GM12875 (cell line): ENCODE results near the gene TSPOAP1.

Source experiments
- H3K4me3 ChIP-seq: one replicate; pipeline ENCODE4 v1.5.1; 2011; ENCODE audit warnings: low read depth, low read length, control low read depth
- TF ChIP-seq, protein P1 (sequence below): IDR thresholded peaks from 2 replicates; pipeline ENCODE4 v1.5.1; 2011; ENCODE audit warnings: low read depth, mild to moderate bottlenecking, control low read depth, inconsistent platforms, low read length, moderate library complexity, borderline replicate concordance; ENCODE audit not compliant: insufficient read depth

TSPOAP1 gene

GRCh38 chr17:58360296-58361063 lies 31.9 kb upstream of the TSPOAP1 start:
- TF ChIP-seq, protein P1, sequence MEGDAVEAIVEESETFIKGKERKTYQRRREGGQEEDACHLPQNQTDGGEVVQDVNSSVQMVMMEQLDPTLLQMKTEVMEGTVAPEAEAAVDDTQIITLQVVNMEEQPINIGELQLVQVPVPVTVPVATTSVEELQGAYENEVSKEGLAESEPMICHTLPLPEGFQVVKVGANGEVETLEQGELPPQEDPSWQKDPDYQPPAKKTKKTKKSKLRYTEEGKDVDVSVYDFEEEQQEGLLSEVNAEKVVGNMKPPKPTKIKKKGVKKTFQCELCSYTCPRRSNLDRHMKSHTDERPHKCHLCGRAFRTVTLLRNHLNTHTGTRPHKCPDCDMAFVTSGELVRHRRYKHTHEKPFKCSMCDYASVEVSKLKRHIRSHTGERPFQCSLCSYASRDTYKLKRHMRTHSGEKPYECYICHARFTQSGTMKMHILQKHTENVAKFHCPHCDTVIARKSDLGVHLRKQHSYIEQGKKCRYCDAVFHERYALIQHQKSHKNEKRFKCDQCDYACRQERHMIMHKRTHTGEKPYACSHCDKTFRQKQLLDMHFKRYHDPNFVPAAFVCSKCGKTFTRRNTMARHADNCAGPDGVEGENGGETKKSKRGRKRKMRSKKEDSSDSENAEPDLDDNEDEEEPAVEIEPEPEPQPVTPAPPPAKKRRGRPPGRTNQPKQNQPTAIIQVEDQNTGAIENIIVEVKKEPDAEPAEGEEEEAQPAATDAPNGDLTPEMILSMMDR: no peak
- H3K4me3 ChIP-seq: no peak overlapping the region

- H3K4me3 ChIP-seq: no peak overlapping the region
- TF ChIP-seq, protein P1: no peak
Measured at GRCh38 chr17:58358408-58359172, 30.0 kb upstream of the TSPOAP1 start.

DNA sequence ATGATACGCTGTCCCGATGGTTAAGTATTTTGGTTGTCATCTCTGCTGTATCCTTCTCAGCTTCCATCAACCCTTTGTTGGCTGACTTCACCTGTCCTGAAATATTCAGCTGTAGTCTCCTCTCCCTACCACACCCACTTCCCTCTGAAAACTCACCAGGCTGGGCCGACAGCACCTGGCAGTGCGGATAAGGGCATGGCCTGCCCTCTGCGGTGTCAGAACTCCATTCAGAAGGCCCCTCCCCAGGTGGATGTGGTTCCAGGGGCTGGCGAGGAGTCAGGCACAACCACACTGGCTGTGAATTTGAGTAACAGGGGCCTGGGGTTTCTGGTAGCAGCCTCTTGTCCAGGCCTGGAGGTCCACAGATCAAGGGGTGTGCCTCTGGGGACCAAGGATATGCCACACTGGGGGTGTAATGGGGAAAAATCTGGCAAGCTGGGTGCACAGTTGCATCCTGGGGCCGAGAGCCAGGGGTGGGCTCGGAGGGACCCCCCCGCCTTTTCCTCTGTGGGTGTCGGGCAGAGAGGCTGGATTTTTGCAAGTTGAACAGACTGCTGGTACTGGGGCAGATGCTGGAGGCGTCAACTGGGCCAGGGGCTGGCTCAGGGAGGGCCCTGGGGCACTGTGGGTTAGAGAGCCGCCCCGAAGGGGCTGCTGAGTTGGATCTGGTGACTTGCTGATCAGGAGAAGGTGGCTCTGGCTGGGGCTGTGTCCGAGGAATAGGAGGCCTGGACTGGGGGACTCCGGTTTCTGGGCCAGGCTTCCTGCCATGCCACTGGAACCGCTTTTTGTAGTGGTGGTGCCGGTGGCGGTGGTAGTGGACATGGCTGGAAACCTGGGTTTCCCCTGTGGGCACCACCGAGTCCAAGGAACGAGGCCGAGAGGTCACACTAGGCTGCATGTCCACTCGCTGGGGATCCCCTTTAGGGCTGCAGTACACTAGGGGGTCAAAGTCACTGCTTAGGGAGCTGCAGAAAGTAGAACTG lies 29.0 kb upstream of the TSPOAP1 start:
- TF ChIP-seq, protein P1: no peak
- H3K4me3 ChIP-seq: no peak overlapping the region

GRCh38 chr17:58356231-58356630 lies 27.6 kb upstream of the TSPOAP1 start:
- no peak overlapping the region for H3K4me3 ChIP-seq
- TF ChIP-seq, protein P1: no peak

DNA sequence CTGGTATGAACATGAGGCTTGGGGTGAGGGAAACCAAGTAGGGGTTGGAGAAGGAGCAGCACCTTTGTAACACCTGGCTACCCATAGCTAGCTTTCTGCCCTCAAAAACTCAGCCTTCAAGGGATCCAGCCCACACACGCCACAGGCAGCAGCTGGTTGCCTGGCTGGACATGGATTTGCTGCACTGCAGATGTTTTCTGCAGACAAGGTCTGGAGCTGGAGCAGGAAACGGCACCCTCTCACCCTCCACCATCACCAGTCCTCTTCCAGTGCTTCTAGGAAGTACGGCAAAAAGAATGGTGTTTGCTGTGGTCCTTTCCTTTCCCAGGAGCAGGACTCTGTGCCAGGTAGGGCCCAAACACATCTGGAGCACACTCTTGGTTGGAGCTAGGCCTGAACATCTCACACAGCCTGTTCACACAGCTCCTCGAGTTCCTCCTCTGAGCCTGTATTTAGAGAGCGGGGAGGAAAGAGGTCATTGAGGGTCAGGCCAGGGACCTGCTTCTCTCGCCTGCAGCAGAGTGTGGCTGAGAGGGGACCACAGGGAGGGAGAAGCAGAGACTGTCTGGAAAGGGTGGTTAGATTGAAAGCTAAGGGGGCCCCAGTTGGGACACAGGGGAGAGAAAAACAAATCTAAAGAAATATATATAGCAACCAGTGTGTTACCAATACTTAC lies 26.1 kb upstream of the TSPOAP1 start:
- H3K4me3 ChIP-seq: no peak overlapping the region
- TF ChIP-seq, protein P1: no peak

DNA sequence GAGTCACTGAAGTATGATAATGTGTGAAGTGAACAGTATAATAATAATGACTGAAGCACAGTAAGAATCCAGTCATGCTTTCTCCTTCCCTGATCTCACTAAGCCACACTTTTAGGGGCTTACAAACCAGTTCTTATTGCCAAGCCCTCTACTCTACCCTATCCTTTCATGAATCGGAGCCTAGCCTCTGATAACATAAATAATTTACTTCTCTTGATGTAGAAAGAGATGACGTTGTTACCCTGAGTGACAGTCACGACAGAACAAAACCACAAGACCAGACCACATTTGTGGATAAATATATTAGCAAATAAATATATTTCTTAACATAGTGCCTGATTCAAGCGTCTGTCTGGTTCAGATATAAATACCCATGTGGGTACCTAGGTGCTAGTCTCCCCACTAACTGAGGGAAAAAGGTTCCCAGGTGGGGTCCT lies 24.8 kb upstream of the TSPOAP1 start:
- TF ChIP-seq, protein P1: no peak
- no peak overlapping the region for H3K4me3 ChIP-seq
